ENCODE measurements around the gene CFAP100.

Gene CFAP100

GRCh38 chr3:126396536-126396935 is 1.8 kb downstream of the CFAP100 start:
- Histone ChIP-seq H3K4me1 (no peaks in the 10 kb centered on the region), H3K4me3 (no peak overlapping the region), H3K9me3 (no peaks in the 10 kb centered on the region), H3K36me3 (replicated peaks) (no peaks in the 10 kb centered on the region), H3K27me3 (ENCODE audit: low read depth) (no peaks in the 10 kb centered on the region)
- no peak for DNase-seq (ENCODE audit: low spot score in 2 of 2)
- in situ Hi-C loops (cut with MboI; ENCODE audit: low sequenced_read_pairs) = loop anchor here (10.0 kb wide), 1 partner anchor 262 kb away; no protein-coding TSS in a partner anchor

- Histone ChIP-seq H3K4me1 (no peaks in the 10 kb centered on the region), H3K36me3 (replicated peaks) (no peaks in the 10 kb centered on the region), H3K9me3 (no peaks in the 10 kb centered on the region), H3K27me3 (ENCODE audit: low read depth) (no peaks in the 10 kb centered on the region), H3K4me3 (no peak overlapping the region)
- no peak for DNase-seq (ENCODE audit: low spot score in 2 of 2)
- in situ Hi-C loops (cut with MboI; ENCODE audit: low sequenced_read_pairs) = loop anchor here (10.0 kb wide), 1 partner anchor 263 kb away; no protein-coding TSS in a partner anchor
Measured at GRCh38 chr3:126397610-126398422, 3.1 kb downstream of the CFAP100 start.

GRCh38 chr3:126398423-126399350 is 4.0 kb downstream of the CFAP100 start:
- Histone ChIP-seq H3K27me3 (ENCODE audit: low read depth) (no peaks in the 10 kb centered on the region), H3K36me3 (replicated peaks) (no peaks in the 10 kb centered on the region), H3K9me3 (no peaks in the 10 kb centered on the region), H3K4me1 (no peaks in the 10 kb centered on the region), H3K4me3 (no peak overlapping the region)
- in situ Hi-C loops (cut with MboI; ENCODE audit: low sequenced_read_pairs) = loop anchor here (10.0 kb wide), 1 partner anchor 264 kb away; no protein-coding TSS in a partner anchor
- no peak for DNase-seq (ENCODE audit: low spot score in 2 of 2)

- DNase-seq (ENCODE audit: low spot score in 2 of 2) = no peak
- no peaks in the 10 kb centered on the region for H3K36me3 ChIP-seq (replicated peaks)
- no peaks in the 10 kb centered on the region for H3K4me1 ChIP-seq
- no peak overlapping the region for H3K4me3 ChIP-seq
- in situ Hi-C loops (cut with MboI; ENCODE audit: low sequenced_read_pairs) = loop anchor here (10.0 kb wide), 1 partner anchor 265 kb away; no protein-coding TSS in a partner anchor
- H3K9me3 ChIP-seq = no peaks in the 10 kb centered on the region
- H3K27me3 ChIP-seq (ENCODE audit: low read depth) = no peaks in the 10 kb centered on the region
Measured at GRCh38 chr3:126399351-126399735, 4.6 kb downstream of the CFAP100 start.

- no peak for DNase-seq (ENCODE audit: low spot score in 2 of 2)
- H3K36me3 ChIP-seq (replicated peaks) = no peaks in the 10 kb centered on the region
- in situ Hi-C loops (cut with MboI; ENCODE audit: low sequenced_read_pairs) = loop anchor here (10.0 kb wide), 1 partner anchor 265 kb away; no protein-coding TSS in a partner anchor
- no peak overlapping the region for H3K4me3 ChIP-seq
- no peaks in the 10 kb centered on the region for H3K4me1 ChIP-seq
- H3K9me3 ChIP-seq = no peaks in the 10 kb centered on the region
- no peaks in the 10 kb centered on the region for H3K27me3 ChIP-seq (ENCODE audit: low read depth)
Measured at GRCh38 chr3:126399756-126400155, 5.0 kb downstream of the CFAP100 start.

- H3K4me1 ChIP-seq = no peaks in the 10 kb centered on the region
- no peaks in the 10 kb centered on the region for H3K36me3 ChIP-seq (replicated peaks)
- H3K27me3 ChIP-seq (ENCODE audit: low read depth) = no peaks in the 10 kb centered on the region
- DNase-seq (ENCODE audit: low spot score in 2 of 2) = no peak
- no peak overlapping the region for H3K4me3 ChIP-seq
- no peaks in the 10 kb centered on the region for H3K9me3 ChIP-seq
- in situ Hi-C loops (cut with MboI; ENCODE audit: low sequenced_read_pairs) = no loop called here
Measured at GRCh38 chr3:126401611-126402160, 7.0 kb downstream of the CFAP100 start.

GRCh38 chr3:126402178-126402577 is 7.5 kb downstream of the CFAP100 start:
- H3K27me3 ChIP-seq (ENCODE audit: low read depth) = no peaks in the 10 kb centered on the region
- H3K4me1 ChIP-seq = no peaks in the 10 kb centered on the region
- H3K4me3 ChIP-seq = no peak overlapping the region
- in situ Hi-C loops (cut with MboI; ENCODE audit: low sequenced_read_pairs) = no loop called here
- DNase-seq (ENCODE audit: low spot score in 2 of 2) = no peak
- H3K9me3 ChIP-seq = no peaks in the 10 kb centered on the region
- no peaks in the 10 kb centered on the region for H3K36me3 ChIP-seq (replicated peaks)

GRCh38 chr3:126402666-126403302 is 8.1 kb downstream of the CFAP100 start:
- no peaks in the 10 kb centered on the region for H3K9me3 ChIP-seq
- H3K4me1 ChIP-seq = no peaks in the 10 kb centered on the region
- no peaks in the 10 kb centered on the region for H3K27me3 ChIP-seq (ENCODE audit: low read depth)
- H3K36me3 ChIP-seq (replicated peaks) = no peaks in the 10 kb centered on the region
- no peak overlapping the region for H3K4me3 ChIP-seq
- no peak for DNase-seq (ENCODE audit: low spot score in 2 of 2)
- in situ Hi-C loops (cut with MboI; ENCODE audit: low sequenced_read_pairs) = no loop called here

GRCh38 chr3:126406389-126407296 is 11.9 kb downstream of the CFAP100 start:
- Histone ChIP-seq H3K9me3 (no peaks in the 10 kb centered on the region), H3K4me3 (no peak overlapping the region), H3K27me3 (ENCODE audit: low read depth) (peaks cover 12% of the 10 kb centered on the region), H3K36me3 (replicated peaks) (no peaks in the 10 kb centered on the region), H3K4me1 (no peaks in the 10 kb centered on the region)
- in situ Hi-C loops (cut with MboI; ENCODE audit: low sequenced_read_pairs) = no loop called here
- no peak for DNase-seq (ENCODE audit: low spot score in 2 of 2)

- Histone ChIP-seq H3K9me3 (no peaks in the 10 kb centered on the region), H3K36me3 (replicated peaks) (no peaks in the 10 kb centered on the region), H3K27me3 (ENCODE audit: low read depth) (peaks cover 13% of the 10 kb centered on the region), H3K4me1 (no peaks in the 10 kb centered on the region), H3K4me3 (no peak overlapping the region)
- no peak for DNase-seq (ENCODE audit: low spot score in 2 of 2)
- in situ Hi-C loops (cut with MboI; ENCODE audit: low sequenced_read_pairs) = no loop called here
Measured at GRCh38 chr3:126407412-126408044, 12.8 kb downstream of the CFAP100 start.

GRCh38 chr3:126408099-126408498 is 13.4 kb downstream of the CFAP100 start:
- DNase-seq (ENCODE audit: low spot score in 2 of 2) = no peak
- H3K9me3 ChIP-seq = no peaks in the 10 kb centered on the region
- no peaks in the 10 kb centered on the region for H3K36me3 ChIP-seq (replicated peaks)
- H3K4me1 ChIP-seq = no peaks in the 10 kb centered on the region
- in situ Hi-C loops (cut with MboI; ENCODE audit: low sequenced_read_pairs) = no loop called here
- no peak overlapping the region for H3K4me3 ChIP-seq
- H3K27me3 ChIP-seq (ENCODE audit: low read depth) = peaks cover 13% of the 10 kb centered on the region
